Measurements from ENCODE around the gene COLEC12.

COLEC12 gene

GRCh38 chr18:473802-474201, 26.7 kb downstream of the COLEC12 start:
- DNase-seq: no peak

GRCh38 chr18:471716-472115, 28.8 kb downstream of the COLEC12 start:
- no peak for DNase-seq

- DNase-seq: no peak
Observed at GRCh38 chr18:470661-471501, 29.6 kb downstream of the COLEC12 start.

GRCh38 chr18:468955-469790, 31.3 kb downstream of the COLEC12 start:
- no peak for DNase-seq

GRCh38 chr18:463827-464541, 36.5 kb downstream of the COLEC12 start:
- DNase-seq: no peak

GRCh38 chr18:463403-463802, 37.1 kb downstream of the COLEC12 start:
- no peak for DNase-seq

GRCh38 chr18:461762-462161, 38.7 kb downstream of the COLEC12 start:
- DNase-seq: no peak

GRCh38 chr18:460791-461190, 39.7 kb downstream of the COLEC12 start:
- no peak for DNase-seq

- DNase-seq: no peak
Observed at GRCh38 chr18:459814-460593, 40.5 kb downstream of the COLEC12 start.

- no peak for DNase-seq
Observed at GRCh38 chr18:457521-458412, 42.7 kb downstream of the COLEC12 start.

- no peak for DNase-seq
Observed at GRCh38 chr18:457140-457519, 43.4 kb downstream of the COLEC12 start.

GRCh38 chr18:456361-457139, 44.0 kb downstream of the COLEC12 start:
- no peak for DNase-seq

GRCh38 chr18:453400-453799, 47.1 kb downstream of the COLEC12 start:
- no peak for DNase-seq

GRCh38 chr18:452816-453215, 47.7 kb downstream of the COLEC12 start:
- DNase-seq: no peak

GRCh38 chr18:449374-449773, 51.1 kb downstream of the COLEC12 start:
- no peak for DNase-seq

- DNase-seq: no peak
Observed at GRCh38 chr18:448116-448790, 52.2 kb downstream of the COLEC12 start.

- DNase-seq: no peak
Observed at GRCh38 chr18:446941-447560, 53.5 kb downstream of the COLEC12 start.

- no peak for DNase-seq
Observed at GRCh38 chr18:445055-445454, 55.4 kb downstream of the COLEC12 start.

GRCh38 chr18:438571-438970, 61.9 kb downstream of the COLEC12 start:
- DNase-seq: no peak

GRCh38 chr18:435940-436339, 64.6 kb downstream of the COLEC12 start:
- no peak for DNase-seq
